ENCODE measurements around the gene CCDC167.

Gene CCDC167

DNA sequence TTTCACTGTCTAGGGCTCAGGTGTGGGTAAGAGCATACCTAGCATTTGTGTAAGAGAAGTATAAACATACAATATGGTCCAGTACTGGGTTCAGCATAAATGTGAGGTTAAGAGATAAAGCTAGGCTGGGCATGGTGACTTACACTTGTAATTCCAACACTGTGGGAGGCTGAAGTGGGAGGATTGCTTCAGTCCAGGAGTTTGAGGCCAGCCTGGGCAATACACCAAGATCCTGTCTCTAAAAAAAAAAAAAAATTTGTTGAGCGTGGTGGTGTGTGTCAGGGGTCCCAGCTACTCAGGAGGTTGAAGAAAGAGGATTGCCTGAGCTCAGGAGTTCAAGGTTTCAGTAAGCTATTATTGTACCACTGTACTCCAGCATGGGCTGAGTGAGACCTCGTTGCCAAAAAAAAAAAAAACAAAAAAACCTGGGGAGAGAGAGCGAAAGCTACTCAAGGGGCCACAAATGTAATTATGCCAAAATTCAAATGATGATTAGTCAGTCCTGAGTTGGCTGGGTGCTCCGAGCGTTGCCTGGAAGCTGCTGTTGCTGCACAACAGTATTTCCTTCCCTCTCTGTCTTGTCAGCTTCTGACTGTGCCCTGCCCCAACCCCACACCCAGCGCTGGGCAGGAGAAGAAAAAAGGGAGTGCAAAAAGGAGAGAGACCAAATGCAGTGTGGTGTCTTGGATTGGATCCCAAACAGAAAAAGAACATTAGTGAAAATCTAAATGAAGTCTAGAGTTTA lies 42.7 kb downstream of the CCDC167 start:
- Histone ChIP-seq H3K4me1 (ENCODE audit: control insufficient read depth, low read length) (no peaks in the 10 kb centered on the region), H3K79me2 (ENCODE audit: control insufficient read depth, low read length) (no peaks in the 10 kb centered on the region), H3K27me3 (ENCODE audit: control insufficient read depth, low read length) (no peaks in the 10 kb centered on the region), H4K20me1 (ENCODE audit: control insufficient read depth, insufficient read depth, low read depth, low read length) (no peaks in the 10 kb centered on the region), H3K9me2 (replicated peaks; ENCODE audit: control insufficient read depth, low read length) (no peaks in the 10 kb centered on the region), H3K27ac (ENCODE audit: low read depth, low read length) (no peak overlapping the region), H3K4me2 (ENCODE audit: low read length) (no peak overlapping the region), H3K36me3 (ENCODE audit: control insufficient read depth, low read length) (peaks cover 74% of the 10 kb centered on the region), H3K9me3 (ENCODE audit: control insufficient read depth, insufficient read depth, low read length) (no peaks in the 10 kb centered on the region), H3K4me3 (ENCODE audit: low read length) (no peak overlapping the region), H3F3A (ENCODE audit: control insufficient read depth, insufficient read depth) (no peaks in the 10 kb centered on the region)
- no peak for TF ChIP-seq EZH2phosphoT487 (IDR thresholded peaks at IDR 0.05; ENCODE audit: borderline replicate concordance, low read length)
- TF ChIP-seq, protein P1, sequence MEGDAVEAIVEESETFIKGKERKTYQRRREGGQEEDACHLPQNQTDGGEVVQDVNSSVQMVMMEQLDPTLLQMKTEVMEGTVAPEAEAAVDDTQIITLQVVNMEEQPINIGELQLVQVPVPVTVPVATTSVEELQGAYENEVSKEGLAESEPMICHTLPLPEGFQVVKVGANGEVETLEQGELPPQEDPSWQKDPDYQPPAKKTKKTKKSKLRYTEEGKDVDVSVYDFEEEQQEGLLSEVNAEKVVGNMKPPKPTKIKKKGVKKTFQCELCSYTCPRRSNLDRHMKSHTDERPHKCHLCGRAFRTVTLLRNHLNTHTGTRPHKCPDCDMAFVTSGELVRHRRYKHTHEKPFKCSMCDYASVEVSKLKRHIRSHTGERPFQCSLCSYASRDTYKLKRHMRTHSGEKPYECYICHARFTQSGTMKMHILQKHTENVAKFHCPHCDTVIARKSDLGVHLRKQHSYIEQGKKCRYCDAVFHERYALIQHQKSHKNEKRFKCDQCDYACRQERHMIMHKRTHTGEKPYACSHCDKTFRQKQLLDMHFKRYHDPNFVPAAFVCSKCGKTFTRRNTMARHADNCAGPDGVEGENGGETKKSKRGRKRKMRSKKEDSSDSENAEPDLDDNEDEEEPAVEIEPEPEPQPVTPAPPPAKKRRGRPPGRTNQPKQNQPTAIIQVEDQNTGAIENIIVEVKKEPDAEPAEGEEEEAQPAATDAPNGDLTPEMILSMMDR (IDR thresholded peaks at IDR 0.05; ENCODE audit: low read depth, low read length, poor library complexity, severe bottlenecking), result no peak

DNA sequence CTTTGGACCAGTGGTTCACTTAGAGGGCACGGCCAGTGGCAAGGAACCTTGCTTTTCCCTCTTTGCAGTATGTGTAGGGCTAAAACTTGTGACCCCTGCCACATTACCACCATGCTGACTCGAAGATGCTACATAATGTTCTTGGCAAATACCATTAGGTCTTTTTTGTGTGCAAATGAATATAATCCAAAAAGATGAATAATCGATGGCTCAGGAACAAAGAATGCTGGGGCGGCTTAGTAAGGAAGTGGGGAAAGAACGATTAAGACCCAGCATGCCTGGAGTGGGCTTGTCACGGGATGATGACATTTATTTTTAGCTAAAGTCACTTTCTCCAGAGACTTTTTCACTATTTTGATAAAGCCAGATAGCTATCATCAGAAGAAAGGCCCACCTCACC lies 43.6 kb downstream of the CCDC167 start:
- H3K9me3 ChIP-seq (ENCODE audit: control insufficient read depth, insufficient read depth, low read length), result no peaks in the 10 kb centered on the region
- no peaks in the 10 kb centered on the region for H3K27me3 ChIP-seq (ENCODE audit: control insufficient read depth, low read length)
- H3F3A ChIP-seq (ENCODE audit: control insufficient read depth, insufficient read depth), result no peaks in the 10 kb centered on the region
- H3K4me1 ChIP-seq (ENCODE audit: control insufficient read depth, low read length), result no peaks in the 10 kb centered on the region
- no peak overlapping the region for H3K4me2 ChIP-seq (ENCODE audit: low read length)
- no peak overlapping the region for H3K27ac ChIP-seq (ENCODE audit: low read depth, low read length)
- peaks cover 75% of the 10 kb centered on the region for H3K36me3 ChIP-seq (ENCODE audit: control insufficient read depth, low read length)
- H3K4me3 ChIP-seq (ENCODE audit: low read length), result no peak overlapping the region
- H3K79me2 ChIP-seq (ENCODE audit: control insufficient read depth, low read length), result no peaks in the 10 kb centered on the region
- no peak for TF ChIP-seq EZH2phosphoT487 (IDR thresholded peaks at IDR 0.05; ENCODE audit: borderline replicate concordance, low read length)
- TF ChIP-seq, protein P1 (IDR thresholded peaks at IDR 0.05; ENCODE audit: low read depth, low read length, poor library complexity, severe bottlenecking), result no peak
- H4K20me1 ChIP-seq (ENCODE audit: control insufficient read depth, insufficient read depth, low read depth, low read length), result no peaks in the 10 kb centered on the region
- H3K9me2 ChIP-seq (replicated peaks; ENCODE audit: control insufficient read depth, low read length), result no peaks in the 10 kb centered on the region

DNA sequence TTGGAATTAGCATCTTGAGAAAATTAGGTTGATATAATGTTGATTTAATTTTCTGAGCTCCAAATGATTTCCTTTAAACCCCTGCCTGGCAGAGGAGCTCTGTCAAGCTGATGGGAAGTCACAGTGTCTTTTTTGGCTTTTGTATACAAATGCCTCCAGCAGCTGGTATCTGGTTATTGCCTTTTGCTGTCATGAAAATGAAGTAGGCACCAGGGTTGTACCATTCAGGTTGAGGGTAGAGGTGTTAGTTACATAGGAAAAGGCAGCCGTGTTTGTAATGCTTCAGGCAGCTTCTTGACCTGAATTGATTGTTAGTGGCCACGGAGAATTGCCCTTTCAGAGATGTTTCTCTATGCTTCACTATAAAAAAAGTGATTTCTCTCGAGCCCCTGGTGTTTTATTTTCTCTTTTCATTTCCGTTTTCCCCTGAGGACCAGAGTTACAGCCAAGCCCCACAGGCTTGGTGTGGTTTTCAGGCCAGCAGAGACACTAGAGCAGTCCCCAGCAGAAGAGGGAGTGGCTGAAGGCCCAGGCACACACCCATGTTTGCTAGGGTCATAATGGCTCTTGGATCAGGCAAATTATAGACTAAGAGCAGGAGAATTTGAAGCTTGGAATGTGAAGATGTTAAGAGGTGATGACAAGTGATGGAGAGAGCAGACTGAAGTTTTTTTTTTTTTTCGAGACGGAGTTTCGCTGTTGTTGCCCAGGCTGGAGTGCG lies 45.1 kb downstream of the CCDC167 start:
- Histone ChIP-seq H3F3A (ENCODE audit: control insufficient read depth, insufficient read depth) (no peaks in the 10 kb centered on the region), H3K36me3 (ENCODE audit: control insufficient read depth, low read length) (peaks cover 71% of the 10 kb centered on the region)
- no peak for TF ChIP-seq EZH2phosphoT487 (IDR thresholded peaks at IDR 0.05; ENCODE audit: borderline replicate concordance, low read length)
- TF ChIP-seq, protein P1 (IDR thresholded peaks at IDR 0.05; ENCODE audit: low read depth, low read length, poor library complexity, severe bottlenecking), result no peak

More for the DNA sequence above, 45.1 kb downstream of the CCDC167 start:
- no peaks in the 10 kb centered on the region for H4K20me1 ChIP-seq (ENCODE audit: control insufficient read depth, insufficient read depth, low read depth, low read length)
- no peaks in the 10 kb centered on the region for H3K4me1 ChIP-seq (ENCODE audit: control insufficient read depth, low read length)
- H3K27ac ChIP-seq (ENCODE audit: low read depth, low read length), result no peak overlapping the region
- H3K9me3 ChIP-seq (ENCODE audit: control insufficient read depth, insufficient read depth, low read length), result no peaks in the 10 kb centered on the region
- no peaks in the 10 kb centered on the region for H3K27me3 ChIP-seq (ENCODE audit: control insufficient read depth, low read length)
- no peaks in the 10 kb centered on the region for H3K9me2 ChIP-seq (replicated peaks; ENCODE audit: control insufficient read depth, low read length)
- no peak overlapping the region for H3K4me3 ChIP-seq (ENCODE audit: low read length)
- no peak overlapping the region for H3K4me2 ChIP-seq (ENCODE audit: low read length)
- no peaks in the 10 kb centered on the region for H3K79me2 ChIP-seq (ENCODE audit: control insufficient read depth, low read length)
